B cell (primary cell): ENCODE data around the gene CADPS. TPM values are rescaled to one million over a fixed set of nuclear protein-coding genes. Genes with fewer than 3 reads are reported as not detected.
"Not testable (repeated sequence)": the region's sequence is repeated elsewhere in the genome, so short reads cannot be mapped to it uniquely, and the experiment has no call there.

Experiments
- ATAC-seq: fragments of 200-7000 bp; cut with Tn5 transposase; one replicate; pipeline ENCODE4 v1.10.0; 2021; ENCODE audit warnings: low read depth, mild to moderate bottlenecking, moderate number of reproducible peaks, moderate library complexity
- CTCF ChIA-PET: fragments of 350-600 bp; sonication (Branson Sonifier 250); formaldehyde crosslinking; loops from one replicate; lab custom pipeline; 2021; ENCODE audit warnings: antibody characterized with exemption, inconsistent platforms; lab: Charles Lee
- POLR2A ChIA-PET: fragments of 350-600 bp; sonication (Branson Sonifier 250); formaldehyde crosslinking; loops from one replicate; lab custom pipeline; 2021; ENCODE audit warnings: antibody characterized with exemption; lab: Charles Lee
- DNase-seq: peaks from one replicate; pipeline ENCODE4 v3.0.0; 2013
- H2AFZ ChIP-seq: 2 replicates; pipeline ENCODE4 v1.6.1; 2012; ENCODE audit warnings: mild to moderate bottlenecking, low read depth, low read length; ENCODE audit not compliant: insufficient read depth, poor library complexity, severe bottlenecking
- H3K27ac ChIP-seq, 2 donors: 1 replicate in 1 of 2; 2 replicates in 1 of 2; pipeline ENCODE4 v1.5.1; 2012 to 2013; ENCODE audit warnings: low read length in 2 of 2, mild to moderate bottlenecking in 2 of 2, moderate library complexity in 1 of 2
- H3K27me3 ChIP-seq, 4 experiments: fragments of 200-600 bp in 1 of 4; sonication (generic) in 1 of 4; replicated peaks in 1 of 4; 1 replicate in 2 of 4; 2 replicates in 2 of 4; pipeline versions ENCODE4 v1.6.1 to v1.7.0; 2013 to 2016; ENCODE audit warnings: low read length in 3 of 4, mild to moderate bottlenecking in 2 of 4, mixed read lengths in 1 of 4, moderate library complexity in 1 of 4; ENCODE audit not compliant: insufficient read depth in 4 of 4, control insufficient read depth in 3 of 4; ENCODE audit errors: control extremely low read depth in 1 of 4
- H3K36me3 ChIP-seq, 2 experiments: replicated peaks in 1 of 2; 1 replicate in 1 of 2; 2 replicates in 1 of 2; pipeline versions ENCODE4 v1.6.1 to v1.7.1; 2013; ENCODE audit warnings: low read length in 1 of 2; ENCODE audit not compliant: insufficient read depth in 2 of 2, control insufficient read depth in 1 of 2; ENCODE audit errors: control extremely low read depth in 1 of 2, extremely low read depth in 1 of 2
- H3K4me1 ChIP-seq, 2 donors: fragments of 200-600 bp in 1 of 2; sonication (generic) in 1 of 2; 1 replicate in 1 of 2; 2 replicates in 1 of 2; pipeline versions ENCODE4 v1.5.1 to v1.6.1; 2013 to 2017; ENCODE audit warnings: low read length in 2 of 2; ENCODE audit not compliant: control insufficient read depth in 2 of 2, insufficient read depth in 2 of 2
- H3K4me2 ChIP-seq: replicated peaks from 2 replicates; pipeline ENCODE3; 2012; ENCODE audit warnings: mild to moderate bottlenecking, low read depth, low read length; ENCODE audit not compliant: poor library complexity, severe bottlenecking
- H3K4me3 ChIP-seq, 5 experiments: fragments of 200-600 bp in 1 of 5; sonication (generic) in 1 of 5; 1 replicate in 3 of 5; 2 replicates in 2 of 5; pipeline versions ENCODE4 v1.5.1 to v1.7.0; 2011 to 2016; ENCODE audit warnings: low read length in 4 of 5, mild to moderate bottlenecking in 4 of 5, low read depth in 2 of 5, control low read depth in 1 of 5, moderate library complexity in 1 of 5; ENCODE audit not compliant: insufficient read depth in 1 of 5; ENCODE audit errors: control extremely low read depth in 1 of 5, extremely low read depth in 1 of 5
- H3K79me2 ChIP-seq: fragments of 200-600 bp; sonication (generic); one replicate; pipeline ENCODE4 v1.6.0; 2016; ENCODE audit warnings: low read length; ENCODE audit not compliant: control insufficient read depth, insufficient read depth
- H3K9ac ChIP-seq: fragments of 200-600 bp; sonication (generic); 2 replicates; pipeline ENCODE4 v1.6.1; 2017; ENCODE audit warnings: mild to moderate bottlenecking, low read length, moderate library complexity
- H3K9me3 ChIP-seq, 3 donors: one replicate each; pipeline versions ENCODE4 v1.6.1 to v1.7.1; 2013; ENCODE audit warnings: low read length in 2 of 3; ENCODE audit not compliant: control insufficient read depth in 2 of 3, insufficient read depth in 1 of 3; ENCODE audit errors: control extremely low read depth in 1 of 3
- H4K20me1 ChIP-seq: 2 replicates; pipeline ENCODE4 v1.6.0; 2012; ENCODE audit warnings: mild to moderate bottlenecking, low read length; ENCODE audit not compliant: insufficient read depth, control insufficient read depth, poor library complexity, severe bottlenecking
- H3K27ac Mint-ChIP-seq: one replicate; pipeline ENCODE4 v1.8.0; 2021; ENCODE audit warnings: mixed read lengths
- H3K27me3 Mint-ChIP-seq: one replicate; pipeline ENCODE4 v1.8.0; 2021; ENCODE audit warnings: mixed read lengths
- H3K4me1 Mint-ChIP-seq: one replicate; pipeline ENCODE4 v1.8.0; 2021; ENCODE audit warnings: mixed read lengths
- H3K4me3 Mint-ChIP-seq: one replicate; pipeline ENCODE4 v1.8.0; 2021; ENCODE audit warnings: mixed read lengths
- H3K9me3 Mint-ChIP-seq: one replicate; pipeline ENCODE4 v1.8.0; 2022; ENCODE audit warnings: mixed read lengths; ENCODE audit not compliant: insufficient read depth
- CTCF ChIP-seq: fragments of 200-600 bp; IDR thresholded peaks from one replicate; pipeline ENCODE4 v1.8.0; 2022; ENCODE audit warnings: antibody characterized with exemption, mild to moderate bottlenecking
- WGBS: methylation state at CpG from one replicate; pipeline ENCODE4 v1.1.5; 2013; ENCODE audit warnings: missing lambda C conversion rate; ENCODE audit not compliant: insufficient coverage; 5-methylcytosine and 5-hydroxymethylcytosine counted together
- intact Hi-C: fragments of 100-400 bp; cut with micrococcal nuclease; formaldehyde crosslinking; loops from one replicate; pipeline ENCODE4 v1.10.0; 2022
- polyA plus RNA-seq: library from polyadenylated mRNA; depleted of rRNA; stranded (reverse); fragments of >200 nt; gene quantifications from 2 replicates; pipeline ENCODE4 v1.2.3, GENCODE V29; 2012
- total RNA-seq, 2 donors: library from RNA; stranded (reverse); fragments of 120-200 nt in 1 of 2; gene quantifications; 1 replicate in 1 of 2; 2 replicates in 1 of 2; pipeline versions ENCODE4 v1.2.3 to v1.2.4, GENCODE V29; 2013 to 2022

The CADPS gene
- total and polyA plus RNA-seq, 2 donors (not counting 1 experiment from before 2014, with no cell fraction given) = 0.16 to 0.22 TPM

- Histone ChIP-seq H3K27me3 (no peaks in the 10 kb centered on the region), H3K27ac (no peak overlapping the region), H3K9me3 (peaks cover 0 to 12% (median 0%) of the 10 kb centered on the region in 3 donors), H3K4me3 (no peak overlapping the region), H3K79me2 (no peaks in the 10 kb centered on the region), H3K9ac (no peak overlapping the region), H2AFZ (no peak overlapping the region), H3K4me1 (no peaks in the 10 kb centered on the region), H4K20me1 (no peaks in the 10 kb centered on the region), H3K4me2 (no peak overlapping the region), H3K36me3 (no peaks in the 10 kb centered on the region)
- no peak for ATAC-seq
- 83% methylated on average over 2 of the region's 4 CpGs for WGBS
- no peak overlapping the region for H3K4me3 Mint-ChIP-seq
- no peak for TF ChIP-seq CTCF
- intact Hi-C loops = no loop called here
- ChIA-PET CTCF (no interaction called here), POLR2A (no interaction called here)
- H3K9me3 Mint-ChIP-seq = peaks cover 17% of the 10 kb centered on the region
- no peak overlapping the region for H3K27ac Mint-ChIP-seq
- DNase-seq = no peak
- H3K27me3 Mint-ChIP-seq = no peaks in the 10 kb centered on the region
- no peaks in the 10 kb centered on the region for H3K4me1 Mint-ChIP-seq
Measured at GRCh38 chr3:62582495-62583172, 292.6 kb downstream of the CADPS start.

GRCh38 chr3:62580485-62580884, 294.7 kb downstream of the CADPS start:
- H3K27me3 Mint-ChIP-seq, H3K27ac ChIP-seq, CTCF ChIA-PET, H3K9me3 ChIP-seq, H3K4me3 ChIP-seq, H3K4me2 ChIP-seq, POLR2A ChIA-PET, H3K27ac Mint-ChIP-seq, ATAC-seq, DNase-seq, H3K27me3 ChIP-seq, H3K36me3 ChIP-seq, H3K9ac ChIP-seq, H3K4me1 Mint-ChIP-seq, H3K4me3 Mint-ChIP-seq, intact Hi-C loops, H3K79me2 ChIP-seq, H2AFZ ChIP-seq, H3K4me1 ChIP-seq, H4K20me1 ChIP-seq: not testable (repeated sequence)
- WGBS = no CpG with 5 or more reads among the region's 1 CpG
- H3K9me3 Mint-ChIP-seq = peaks cover 17% of the 10 kb centered on the region
